Measurements from ENCODE around the gene UBE2M.

Gene UBE2M

DNA sequence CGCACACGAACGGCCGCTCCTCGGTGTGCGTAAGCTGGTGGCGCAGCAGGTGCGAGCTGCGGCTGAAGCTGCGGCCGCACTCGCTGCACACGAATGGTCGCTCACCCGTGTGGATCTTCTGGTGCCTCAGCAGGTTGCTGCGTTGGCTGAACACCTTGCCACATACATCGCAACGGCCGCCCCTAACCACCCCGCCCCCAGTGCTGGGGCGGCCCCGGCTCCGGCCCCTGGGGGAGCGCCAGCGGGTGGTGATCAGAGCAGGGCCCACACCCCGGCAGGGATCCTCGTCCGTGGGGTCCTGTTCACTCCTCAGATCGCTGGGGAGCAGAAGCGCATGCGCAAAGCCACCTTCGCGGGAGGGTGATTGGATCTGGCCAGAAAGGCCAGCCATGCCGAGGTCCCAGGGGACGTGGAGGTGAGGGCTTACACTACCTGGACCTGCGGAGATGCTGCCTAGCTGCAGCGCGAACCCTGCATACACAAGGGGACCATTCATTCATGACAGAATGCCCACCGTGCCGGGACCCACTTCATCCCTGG is 4.7 kb upstream of the UBE2M start:
- Histone ChIP-seq H3K9me3 (ENCODE audit: low read length) (no peaks in the 10 kb centered on the region), H3K27me3 (ENCODE audit: insufficient read depth, low read length) (no peaks in the 10 kb centered on the region), H4K20me1 (ENCODE audit: insufficient read depth, low read length) (no peaks in the 10 kb centered on the region), H3K27ac (ENCODE audit: low read depth, low read length, poor library complexity, severe bottlenecking) (peak overlapping the region; percentile 99), H3K79me2 (ENCODE audit: insufficient read depth, low read length) (no peaks in the 10 kb centered on the region), H3K4me3 (ENCODE audit: low read depth, low read length, poor library complexity, severe bottlenecking) (peak overlapping the region; percentile 59), H3F3A (ENCODE audit: insufficient read depth, low read length) (peaks cover 18% of the 10 kb centered on the region), H2AFZ (ENCODE audit: low read length) (no peak overlapping the region), H3K4me1 (ENCODE audit: insufficient read depth, low read length, severe bottlenecking) (peaks cover 45% of the 10 kb centered on the region), H3K36me3 (ENCODE audit: insufficient read depth, low read length) (peaks cover 9% of the 10 kb centered on the region; the same call in 1 of the 2 replicates), H3K9ac (ENCODE audit: low read length) (peak overlapping the region; percentile 67; the same call in 1 of the 2 replicates), H3K4me2 (ENCODE audit: low read length) (peak overlapping the region; percentile 69), H3K9me2 (ENCODE audit: low read depth, low read length) (no peaks in the 10 kb centered on the region)
- TF ChIP-seq EZH2 (IDR thresholded peaks at IDR 0.05; ENCODE audit: borderline replicate concordance, low read length), result no peak
- TF ChIP-seq, protein P1, sequence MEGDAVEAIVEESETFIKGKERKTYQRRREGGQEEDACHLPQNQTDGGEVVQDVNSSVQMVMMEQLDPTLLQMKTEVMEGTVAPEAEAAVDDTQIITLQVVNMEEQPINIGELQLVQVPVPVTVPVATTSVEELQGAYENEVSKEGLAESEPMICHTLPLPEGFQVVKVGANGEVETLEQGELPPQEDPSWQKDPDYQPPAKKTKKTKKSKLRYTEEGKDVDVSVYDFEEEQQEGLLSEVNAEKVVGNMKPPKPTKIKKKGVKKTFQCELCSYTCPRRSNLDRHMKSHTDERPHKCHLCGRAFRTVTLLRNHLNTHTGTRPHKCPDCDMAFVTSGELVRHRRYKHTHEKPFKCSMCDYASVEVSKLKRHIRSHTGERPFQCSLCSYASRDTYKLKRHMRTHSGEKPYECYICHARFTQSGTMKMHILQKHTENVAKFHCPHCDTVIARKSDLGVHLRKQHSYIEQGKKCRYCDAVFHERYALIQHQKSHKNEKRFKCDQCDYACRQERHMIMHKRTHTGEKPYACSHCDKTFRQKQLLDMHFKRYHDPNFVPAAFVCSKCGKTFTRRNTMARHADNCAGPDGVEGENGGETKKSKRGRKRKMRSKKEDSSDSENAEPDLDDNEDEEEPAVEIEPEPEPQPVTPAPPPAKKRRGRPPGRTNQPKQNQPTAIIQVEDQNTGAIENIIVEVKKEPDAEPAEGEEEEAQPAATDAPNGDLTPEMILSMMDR (IDR thresholded peaks at IDR 0.05; ENCODE audit: low read length), result no peak

DNA sequence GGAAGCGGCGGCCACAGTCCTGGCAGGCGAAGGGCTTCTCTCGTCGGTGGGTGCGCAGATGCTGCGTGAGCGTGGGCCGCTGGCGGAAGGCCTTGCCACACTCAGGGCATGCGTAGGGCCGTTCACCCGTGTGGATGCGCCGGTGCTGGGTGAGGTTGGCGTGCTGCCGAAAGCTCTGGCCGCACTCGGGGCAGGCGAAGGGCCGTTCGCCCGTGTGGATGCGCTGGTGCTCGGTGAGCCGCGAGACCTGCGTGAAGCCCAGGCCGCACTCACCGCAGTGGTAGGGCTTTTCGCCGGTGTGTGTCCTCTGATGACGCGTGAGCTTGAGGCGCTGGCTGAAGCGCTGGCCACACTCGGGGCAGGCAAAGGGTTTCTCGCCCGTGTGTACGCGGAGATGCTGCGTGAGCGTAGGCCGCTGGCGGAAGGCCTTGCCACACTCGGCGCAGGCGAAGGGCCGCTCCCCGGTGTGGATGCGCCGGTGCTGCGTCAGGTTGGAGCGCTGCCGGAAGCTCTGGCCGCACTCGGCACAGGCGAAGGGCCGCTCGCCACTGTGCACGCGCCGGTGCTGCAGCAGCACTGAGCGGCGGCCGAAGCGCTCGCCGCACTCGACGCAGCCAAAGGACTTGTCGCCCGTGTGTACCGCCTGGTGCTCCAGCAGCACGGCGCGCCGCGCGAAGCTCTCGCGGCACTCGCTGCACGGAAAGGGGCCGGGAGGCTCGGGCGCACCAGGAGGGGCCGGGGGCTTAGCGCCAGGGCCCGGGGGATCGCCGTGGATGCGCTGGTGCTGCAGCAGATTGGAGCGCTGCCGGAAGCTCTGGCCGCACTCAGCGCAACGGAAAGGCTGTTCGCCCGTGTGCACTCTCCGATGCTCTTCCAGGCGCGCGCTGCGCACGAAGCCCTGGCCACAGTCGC is 4.0 kb upstream of the UBE2M start:
- H3K9me3 ChIP-seq (ENCODE audit: low read length), result no peaks in the 10 kb centered on the region
- peak overlapping the region; percentile 69 for H3K4me2 ChIP-seq (ENCODE audit: low read length)
- peak overlapping the region; percentile 59 for H3K4me3 ChIP-seq (ENCODE audit: low read depth, low read length, poor library complexity, severe bottlenecking)
- H3K4me1 ChIP-seq (ENCODE audit: insufficient read depth, low read length, severe bottlenecking), result peaks cover 46% of the 10 kb centered on the region
- H3K9me2 ChIP-seq (ENCODE audit: low read depth, low read length), result no peaks in the 10 kb centered on the region
- no peak overlapping the region for H2AFZ ChIP-seq (ENCODE audit: low read length)
- peaks cover 18% of the 10 kb centered on the region for H3F3A ChIP-seq (ENCODE audit: insufficient read depth, low read length)
- H3K9ac ChIP-seq (ENCODE audit: low read length), result peak overlapping the region; percentile 67
- peaks cover 7% of the 10 kb centered on the region for H3K79me2 ChIP-seq (ENCODE audit: insufficient read depth, low read length)
- H3K27me3 ChIP-seq (ENCODE audit: insufficient read depth, low read length), result no peaks in the 10 kb centered on the region
- peaks cover 7% of the 10 kb centered on the region; the same call in 1 of the 2 replicates for H3K36me3 ChIP-seq (ENCODE audit: insufficient read depth, low read length)
- TF ChIP-seq, protein P1 (IDR thresholded peaks at IDR 0.05; ENCODE audit: low read length), result no peak
- no peak for TF ChIP-seq EZH2 (IDR thresholded peaks at IDR 0.05; ENCODE audit: borderline replicate concordance, low read length)
- no peaks in the 10 kb centered on the region for H4K20me1 ChIP-seq (ENCODE audit: insufficient read depth, low read length)
- peak overlapping the region; percentile 99 for H3K27ac ChIP-seq (ENCODE audit: low read depth, low read length, poor library complexity, severe bottlenecking)

DNA sequence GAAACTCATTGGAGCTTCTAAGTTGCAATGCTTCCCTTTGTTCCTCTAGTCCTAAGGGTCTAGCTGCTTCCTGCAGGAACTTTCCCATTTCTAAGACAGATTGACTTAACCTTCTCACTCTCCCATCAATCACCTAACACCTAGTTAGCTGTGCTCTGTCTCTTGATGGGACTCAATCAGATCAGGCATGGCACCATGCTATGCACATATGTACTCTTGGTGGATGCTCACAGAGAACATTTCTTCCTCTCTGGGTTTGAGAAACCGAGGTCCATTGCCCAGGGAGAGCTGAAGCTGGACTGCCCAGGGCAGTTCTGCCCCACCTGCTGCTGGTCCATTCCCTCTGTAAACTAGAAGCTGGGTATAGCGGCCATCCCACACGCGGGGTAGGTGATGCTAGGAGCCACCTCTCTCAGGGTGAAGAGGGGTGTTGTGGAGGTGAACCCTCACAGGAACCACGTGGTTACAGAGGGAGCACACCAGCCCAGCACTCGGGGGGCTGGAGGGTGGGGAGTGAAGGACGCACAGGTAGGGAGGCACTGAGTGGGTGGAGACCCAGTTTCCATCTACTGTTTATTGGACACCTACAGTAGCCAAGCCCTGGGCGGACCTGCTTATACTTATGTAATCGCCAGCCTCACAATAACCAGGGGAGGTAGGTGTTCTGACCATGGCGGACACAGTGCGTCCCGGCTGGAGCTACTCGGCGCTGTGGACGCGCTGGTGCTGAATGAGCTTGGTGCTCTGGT is 3.1 kb upstream of the UBE2M start:
- H3F3A ChIP-seq (ENCODE audit: insufficient read depth, low read length), result peaks cover 18% of the 10 kb centered on the region
- no peaks in the 10 kb centered on the region for H3K9me3 ChIP-seq (ENCODE audit: low read length)
- peaks cover 7% of the 10 kb centered on the region; the same call in 1 of the 2 replicates for H3K36me3 ChIP-seq (ENCODE audit: insufficient read depth, low read length)
- peak overlapping the region; percentile 69 for H3K4me2 ChIP-seq (ENCODE audit: low read length)
- H3K27ac ChIP-seq (ENCODE audit: low read depth, low read length, poor library complexity, severe bottlenecking), result peak overlapping the region; percentile 99
- H3K9ac ChIP-seq (ENCODE audit: low read length), result peak overlapping the region; percentile 67
- TF ChIP-seq, protein P1 (IDR thresholded peaks at IDR 0.05; ENCODE audit: low read length), result no peak
- no peak for TF ChIP-seq EZH2 (IDR thresholded peaks at IDR 0.05; ENCODE audit: borderline replicate concordance, low read length)
- H3K27me3 ChIP-seq (ENCODE audit: insufficient read depth, low read length), result no peaks in the 10 kb centered on the region
- H2AFZ ChIP-seq (ENCODE audit: low read length), result no peak overlapping the region
- H3K4me1 ChIP-seq (ENCODE audit: insufficient read depth, low read length, severe bottlenecking), result peaks cover 54% of the 10 kb centered on the region
- H3K9me2 ChIP-seq (ENCODE audit: low read depth, low read length), result no peaks in the 10 kb centered on the region
- H3K79me2 ChIP-seq (ENCODE audit: insufficient read depth, low read length), result peaks cover 15% of the 10 kb centered on the region
- no peaks in the 10 kb centered on the region for H4K20me1 ChIP-seq (ENCODE audit: insufficient read depth, low read length)
- peak overlapping the region; percentile 59 for H3K4me3 ChIP-seq (ENCODE audit: low read depth, low read length, poor library complexity, severe bottlenecking)

All from OCI-LY1 (cell line).